ENCODE data around the gene ANKS1A. TPM values are rescaled to one million over a fixed set of nuclear protein-coding genes. Genes with fewer than 3 reads are reported as not detected.

ANKS1A gene
- total and polyA plus RNA-seq, 2 of the 4 experiments (the other 2 are of a cell fraction) = 7.2 to 7.5 TPM

GRCh38 chr6:35036059-35036827, 147.2 kb downstream of the ANKS1A start:
- dilution Hi-C loops (cut with HindIII; ENCODE audit: low sequenced_read_pairs, unreplicated experiment) = no loop called here
- ChIA-PET POLR2A (ENCODE audit: unreplicated experiment) (no interaction called here), CTCF (no interaction called here)
- no peak overlapping the region for H3K4me3 ChIP-seq (ENCODE audit: insufficient read depth, low read depth, low read length)
- intact Hi-C loops (cut with micrococcal nuclease) = no loop called here
- ATAC-seq (ENCODE audit: low read depth) (no peak), DNase-seq (no peak)
- H2BK15ac ChIP-seq (ENCODE audit: low read depth, low read length) = no peak overlapping the region
- H3K4me1 ChIP-seq (ENCODE audit: control insufficient read depth, insufficient read depth, low read length) = peaks cover 14% of the 10 kb centered on the region
- in situ Hi-C loops (cut with MboI; ENCODE audit: low sequenced_read_pairs) = no loop called here
- H3K27me3 ChIP-seq (ENCODE audit: control insufficient read depth, insufficient read depth, low read length) = no peaks in the 10 kb centered on the region
- no peak overlapping the region for H2AK9ac ChIP-seq (replicated peaks; ENCODE audit: low read depth, low read length, poor library complexity)
- no TSS peak for BruUV-seq (replicated peaks)
- no peak overlapping the region for H3K18ac ChIP-seq (ENCODE audit: low read depth, low read length)
- H3K4ac ChIP-seq (ENCODE audit: low read depth, low read length) = no peak overlapping the region
- 0 out of 2 replicates have a peak, but pooled peaks cover 2% of the 10 kb centered on the region for H3K9me3 ChIP-seq (ENCODE audit: control insufficient read depth, insufficient read depth, low read length)
- H2AFZ ChIP-seq (replicated peaks; ENCODE audit: low read length, poor library complexity) = no peak overlapping the region
- no peak overlapping the region for H4K8ac ChIP-seq (ENCODE audit: low read depth in 2 of 2, low read length in 2 of 2)
- H3K56ac ChIP-seq (ENCODE audit: extremely low read depth, insufficient read depth, low read length) = no peak overlapping the region
- no peak overlapping the region for H2BK20ac ChIP-seq (ENCODE audit: low read depth, low read length)
- H3K14ac ChIP-seq (replicated peaks; ENCODE audit: low read depth, low read length) = no peak overlapping the region
- H2BK5ac ChIP-seq (ENCODE audit: low read depth, low read length, poor library complexity, severe bottlenecking) = no peak overlapping the region
- H3K9me1 ChIP-seq (ENCODE audit: insufficient read depth, low read length) = peaks cover 15% of the 10 kb centered on the region; the same call in 1 of the 2 replicates
- no peak overlapping the region for H2BK120ac ChIP-seq (ENCODE audit: low read depth, low read length)
- H3K27ac ChIP-seq (ENCODE audit: insufficient read depth, low read length) = no peak overlapping the region
- H3K4me2 ChIP-seq (ENCODE audit: low read depth, low read length) = no peak overlapping the region
- H3K79me1 ChIP-seq (ENCODE audit: low read depth in 1 of 2, low read length in 2 of 2) = no peaks in the 10 kb centered on the region; a peak in 1 of 4 replicates
- no peak overlapping the region for H3K23ac ChIP-seq (ENCODE audit: low read depth, low read length)
- peaks cover 1% of the 10 kb centered on the region; the same call in 1 of the 2 replicates for H3K36me3 ChIP-seq (ENCODE audit: control insufficient read depth, insufficient read depth, low read length)
- no peaks in the 10 kb centered on the region for H4K20me1 ChIP-seq (ENCODE audit: insufficient read depth, low read length)
- H2AK5ac ChIP-seq (ENCODE audit: low read depth, low read length) = no peak overlapping the region
- no peak overlapping the region for H4K91ac ChIP-seq (ENCODE audit: insufficient read depth, low read depth, low read length)
- TF ChIP-seq CEBPB (IDR thresholded peaks at IDR 0.05; ENCODE audit: low read depth, low read length) (no peak), RFX5 (IDR thresholded peaks at IDR 0.05; ENCODE audit: low read depth, low read length) (no peak), MAFK (IDR thresholded peaks at IDR 0.05; ENCODE audit: low read depth, low read length) (no peak), ELK1 (IDR thresholded peaks at IDR 0.05; ENCODE audit: borderline replicate concordance, low read depth, low read length) (no peak), RCOR1 (IDR thresholded peaks at IDR 0.05; ENCODE audit: insufficient replicate concordance, low read length) (no peak), POLR2A (IDR thresholded peaks at IDR 0.05; ENCODE audit: low read depth, low read length) (no peak), MXI1 (IDR thresholded peaks at IDR 0.05; ENCODE audit: borderline replicate concordance, low read depth, low read length) (no peak), USF2 (IDR thresholded peaks at IDR 0.05; ENCODE audit: low read depth, low read length) (no peak), CHD1 (IDR thresholded peaks at IDR 0.05; ENCODE audit: low read depth, low read length) (no peak), MAZ (IDR thresholded peaks at IDR 0.05; ENCODE audit: borderline replicate concordance, low read depth, low read length) (no peak), NFE2L2 (IDR thresholded peaks at IDR 0.05; ENCODE audit: low read depth, low read length) (no peak), CTCF (conservative IDR thresholded peaks at IDR 0.05; ENCODE audit: low read depth, low read length) (no peak)
- WGBS, 2 experiments (ENCODE audit: extremely low coverage in 2 of 2, insufficient read length in 1 of 2) = 76% methylated on average over 2 of the region's 7 CpGs; no CpG with 5 or more reads in 1 of the 2 experiments
- no peak overlapping the region for H3K9ac ChIP-seq (ENCODE audit: low read depth, low read length)
- H4K5ac ChIP-seq (ENCODE audit: low read depth, low read length) = no peak overlapping the region

Data from IMR-90 (cell line).